LNCaP clone FGC (cell line): Measurements from ENCODE around the gene QRSL1.

Experiments
- DNase-seq: peaks from one replicate; pipeline ENCODE4 v3.0.0-alpha.2; 2011; ENCODE audit warnings: low read depth
- H3K4me3 ChIP-seq: 2 replicates; pipeline ENCODE4 v1.5.1; 2011; ENCODE audit warnings: mild to moderate bottlenecking, low read depth, low read length, control low read depth
- TF ChIP-seq, protein P1 (sequence below): IDR thresholded peaks from 2 replicates; pipeline ENCODE4 v1.5.1; 2012; ENCODE audit warnings: mild to moderate bottlenecking; ENCODE audit not compliant: control insufficient read depth, insufficient read depth; ENCODE audit errors: extremely low read depth

QRSL1 gene

DNA sequence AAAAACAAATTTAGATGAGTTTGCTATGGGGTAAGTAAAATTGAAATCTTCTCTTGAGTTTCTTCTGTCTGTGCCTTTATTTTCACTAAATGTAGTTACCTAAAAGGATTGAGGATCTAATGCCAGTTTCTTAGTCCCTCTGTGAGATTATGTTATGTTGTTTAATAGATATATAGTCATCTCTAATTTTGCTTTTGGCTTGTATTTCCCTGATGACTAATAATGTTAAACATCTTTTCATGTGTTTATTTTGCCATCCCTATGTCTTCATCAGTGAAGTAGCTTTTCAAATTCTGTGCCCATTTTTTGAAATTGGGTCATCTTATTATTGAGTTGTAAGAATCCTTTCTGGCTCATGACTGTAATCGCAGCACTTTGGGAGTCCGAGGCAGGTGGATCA, 13.7 kb downstream of the QRSL1 start:
- H3K4me3 ChIP-seq = no peak overlapping the region
- DNase-seq = no peak
- TF ChIP-seq, protein P1, sequence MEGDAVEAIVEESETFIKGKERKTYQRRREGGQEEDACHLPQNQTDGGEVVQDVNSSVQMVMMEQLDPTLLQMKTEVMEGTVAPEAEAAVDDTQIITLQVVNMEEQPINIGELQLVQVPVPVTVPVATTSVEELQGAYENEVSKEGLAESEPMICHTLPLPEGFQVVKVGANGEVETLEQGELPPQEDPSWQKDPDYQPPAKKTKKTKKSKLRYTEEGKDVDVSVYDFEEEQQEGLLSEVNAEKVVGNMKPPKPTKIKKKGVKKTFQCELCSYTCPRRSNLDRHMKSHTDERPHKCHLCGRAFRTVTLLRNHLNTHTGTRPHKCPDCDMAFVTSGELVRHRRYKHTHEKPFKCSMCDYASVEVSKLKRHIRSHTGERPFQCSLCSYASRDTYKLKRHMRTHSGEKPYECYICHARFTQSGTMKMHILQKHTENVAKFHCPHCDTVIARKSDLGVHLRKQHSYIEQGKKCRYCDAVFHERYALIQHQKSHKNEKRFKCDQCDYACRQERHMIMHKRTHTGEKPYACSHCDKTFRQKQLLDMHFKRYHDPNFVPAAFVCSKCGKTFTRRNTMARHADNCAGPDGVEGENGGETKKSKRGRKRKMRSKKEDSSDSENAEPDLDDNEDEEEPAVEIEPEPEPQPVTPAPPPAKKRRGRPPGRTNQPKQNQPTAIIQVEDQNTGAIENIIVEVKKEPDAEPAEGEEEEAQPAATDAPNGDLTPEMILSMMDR = no peak

DNA sequence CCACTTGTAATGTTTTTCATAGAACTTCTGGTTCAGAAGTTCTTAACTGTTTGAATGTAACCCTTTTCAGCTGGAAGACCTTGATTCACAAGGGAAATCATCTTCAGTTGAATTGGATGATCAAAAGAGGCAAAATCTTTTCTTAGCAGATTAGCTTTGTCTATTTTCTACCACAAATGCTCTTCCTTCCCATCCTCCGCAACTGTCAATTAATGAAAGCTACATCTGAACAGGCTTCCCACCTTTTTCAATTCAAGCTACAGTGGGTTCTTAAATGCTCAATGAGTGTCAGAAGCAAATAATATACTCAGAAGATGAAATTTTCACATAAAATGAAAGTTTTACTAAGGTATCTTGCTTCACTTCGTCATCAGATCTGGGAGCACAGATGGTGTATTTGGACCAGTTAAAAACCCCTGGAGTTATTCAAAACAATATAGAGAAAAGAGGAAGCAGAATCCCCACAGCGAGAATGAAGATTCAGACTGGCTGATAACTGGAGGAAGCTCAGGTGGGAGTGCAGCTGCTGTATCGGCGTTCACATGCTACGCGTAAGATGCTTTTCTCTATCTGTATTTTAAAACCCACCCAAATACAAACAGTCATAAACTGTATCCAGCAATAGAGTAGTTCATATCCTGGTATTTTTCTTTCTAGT, 19.4 kb downstream of the QRSL1 start:
- no peak overlapping the region for H3K4me3 ChIP-seq
- no peak for DNase-seq

DNA sequence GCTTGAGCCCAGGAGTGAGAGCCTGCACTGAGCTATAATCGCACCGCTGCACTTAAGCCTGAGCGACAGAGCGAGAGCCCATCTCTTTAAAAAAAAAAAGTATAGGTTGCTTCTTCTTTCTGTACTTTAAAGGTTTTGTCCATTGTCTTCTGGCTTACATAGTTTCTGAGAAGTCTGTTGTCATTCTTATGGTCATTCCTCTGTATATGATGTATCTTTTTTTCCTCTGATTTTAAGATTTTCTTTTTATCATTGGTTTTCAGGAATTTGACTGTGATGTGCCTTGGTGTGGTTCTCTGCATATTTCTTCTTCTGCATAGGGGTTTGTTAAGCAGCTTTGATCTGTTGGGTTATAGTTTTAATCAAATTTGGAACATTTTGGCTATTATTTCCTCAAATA, 29.1 kb downstream of the QRSL1 start:
- TF ChIP-seq, protein P1 = no peak
- DNase-seq = no peak
- H3K4me3 ChIP-seq = no peak overlapping the region

More for the DNA sequence above, 19.4 kb downstream of the QRSL1 start:
- TF ChIP-seq, protein P1 = no peak

DNA sequence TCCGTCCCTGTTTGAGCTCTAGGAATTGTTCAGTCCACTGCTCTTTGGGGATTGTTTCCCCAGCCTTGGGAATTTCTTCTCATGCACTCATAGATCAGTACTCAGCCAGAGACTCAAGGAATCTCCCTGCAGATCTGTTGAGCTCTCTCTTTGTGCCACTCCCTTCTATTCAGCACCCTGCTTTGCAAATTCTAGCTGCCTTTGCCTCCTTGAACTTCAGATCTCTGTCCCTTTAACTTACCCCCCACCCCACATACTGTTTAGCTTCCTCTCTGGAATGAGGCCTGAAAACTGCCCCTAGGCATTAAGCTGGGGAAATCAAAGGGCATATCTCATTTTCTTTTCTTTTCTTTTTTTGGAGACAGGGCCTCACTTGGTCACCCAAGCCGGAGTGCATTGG, 30.5 kb downstream of the QRSL1 start:
- TF ChIP-seq, protein P1 = no peak
- no peak overlapping the region for H3K4me3 ChIP-seq
- no peak for DNase-seq

DNA sequence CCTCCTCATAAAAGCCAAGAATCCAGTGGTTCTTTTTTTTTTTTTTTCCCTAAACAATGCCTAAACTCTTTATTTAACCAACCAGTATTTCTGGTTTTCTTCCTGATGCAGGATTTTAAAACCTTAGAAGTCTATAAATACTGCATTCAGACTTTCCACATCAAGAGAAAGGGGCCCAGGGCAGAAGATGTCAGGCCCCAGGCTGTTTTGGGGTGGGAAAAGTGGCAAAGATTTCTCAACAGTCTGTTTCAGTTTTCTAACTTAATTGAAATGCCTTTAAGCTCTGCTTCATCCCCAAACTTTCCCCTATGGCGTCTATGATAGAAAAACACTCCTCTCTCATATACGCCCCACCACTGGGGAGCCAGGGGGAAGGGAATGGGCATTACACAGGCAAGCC, 33.1 kb downstream of the QRSL1 start:
- H3K4me3 ChIP-seq = no peak overlapping the region
- TF ChIP-seq, protein P1 = no peak
- no peak for DNase-seq

DNA sequence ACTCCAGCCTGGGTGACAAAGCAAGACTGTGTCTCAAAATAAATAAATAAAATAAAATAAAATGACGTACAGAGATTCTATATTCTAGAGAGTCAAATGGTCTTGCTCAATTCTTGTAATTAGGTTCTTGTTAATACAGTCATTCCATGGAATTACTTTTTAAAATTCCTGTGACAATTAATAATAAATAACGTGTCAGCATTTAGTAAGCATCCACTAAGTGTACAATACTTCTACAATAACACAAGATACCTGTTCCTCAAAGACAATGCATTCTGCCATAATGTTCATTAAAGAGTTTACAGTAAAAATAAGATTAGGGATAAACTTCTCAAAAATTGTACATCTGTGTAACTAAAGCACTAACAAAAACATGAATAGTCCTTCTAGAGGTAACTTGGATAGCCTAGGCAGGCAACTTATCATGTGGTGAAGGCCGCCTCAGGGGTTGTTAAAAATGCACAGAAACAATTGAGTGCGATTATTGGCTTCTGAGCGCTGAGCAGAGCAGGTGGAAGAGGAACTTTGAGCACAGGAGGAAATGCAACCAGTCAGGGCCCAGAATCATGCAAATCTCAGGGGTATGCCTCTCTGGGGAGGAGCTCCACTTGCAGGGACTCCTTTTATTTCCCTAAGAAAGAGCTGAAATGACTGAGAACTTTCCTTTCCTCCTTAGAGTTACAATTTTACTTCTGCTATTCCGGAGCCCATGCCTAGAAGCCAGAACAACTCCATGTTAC, 37.1 kb downstream of the QRSL1 start:
- TF ChIP-seq, protein P1 = no peak
- DNase-seq = no peak
- no peak overlapping the region for H3K4me3 ChIP-seq
